ENCODE results near the gene SLC6A17. TPM values are rescaled to one million over a fixed set of nuclear protein-coding genes. Genes with fewer than 3 reads are reported as not detected.

The SLC6A17 gene
- total and polyA plus RNA-seq, 9 of the 15 experiments (the other 6 are each of a cell fraction or from before 2014, with no cell fraction given), result not detected

GRCh38 chr1:110153407-110153950 lies 3.2 kb downstream of the SLC6A17 start (continued):
- TF ChIP-seq E2F6 (IDR thresholded peaks at IDR 0.05; ENCODE audit: borderline replicate concordance in 1 of 2, extremely low read depth in 1 of 2, insufficient read depth in 1 of 2, insufficient read length in 1 of 2, low read depth in 1 of 2, low read length in 1 of 2, poor library complexity in 1 of 2, severe bottlenecking in 1 of 2) (no peak), FOXA3 (CRISPR knock-in tag; conservative IDR thresholded peaks at IDR 0.05 in 1 of 2, IDR thresholded peaks at IDR 0.05 in 1 of 2) (no peak), ADNP (tag; IDR thresholded peaks at IDR 0.05) (no peak), TBP (optimal IDR thresholded peaks at IDR 0.05; ENCODE audit: low read depth, low read length) (no peak), ARID3B (CRISPR knock-in tag; IDR thresholded peaks at IDR 0.05; ENCODE audit: borderline replicate concordance) (no peak), ZNF507 (tag; conservative IDR thresholded peaks at IDR 0.05) (no peak)

Data from K562 (cell line).